Muscle layer of duodenum (tissue), 2 donors: ENCODE data around the gene SMARCA2.
A peak's percentile ranks its signal among the peaks of the same experiment; 100 is the strongest.

Experiments
- H3K27ac ChIP-seq: one replicate; pipeline ENCODE4 v1.7.0; 2013; ENCODE audit warnings: mild to moderate bottlenecking, low read length
- H3K27me3 ChIP-seq: one replicate; pipeline ENCODE4 v1.7.0; 2013; ENCODE audit warnings: low read depth, mild to moderate bottlenecking, control low read depth, low read length
- H3K36me3 ChIP-seq, 2 donors: one replicate each; pipeline ENCODE4 v1.7.0; 2013; ENCODE audit warnings: low read length in 2 of 2, control low read depth in 1 of 2, mild to moderate bottlenecking in 1 of 2; ENCODE audit not compliant: insufficient read depth in 2 of 2, control insufficient read depth in 1 of 2
- H3K4me1 ChIP-seq, 2 donors: one replicate each; pipeline ENCODE4 v1.7.0; 2013; ENCODE audit warnings: low read length in 2 of 2, mild to moderate bottlenecking in 2 of 2, control low read depth in 1 of 2, moderate library complexity in 1 of 2; ENCODE audit not compliant: insufficient read depth in 2 of 2, control insufficient read depth in 1 of 2
- H3K4me3 ChIP-seq, 2 donors: one replicate each; pipeline ENCODE4 v1.7.0; 2013; ENCODE audit warnings: low read length in 2 of 2, low read depth in 1 of 2, mild to moderate bottlenecking in 1 of 2
- H3K9me3 ChIP-seq, 2 donors: one replicate each; pipeline ENCODE4 v1.7.0; 2013; ENCODE audit warnings: low read length in 2 of 2, control low read depth in 1 of 2, mild to moderate bottlenecking in 1 of 2; ENCODE audit not compliant: control insufficient read depth in 1 of 2
- donor health status: healthy.

SMARCA2 gene

DNA sequence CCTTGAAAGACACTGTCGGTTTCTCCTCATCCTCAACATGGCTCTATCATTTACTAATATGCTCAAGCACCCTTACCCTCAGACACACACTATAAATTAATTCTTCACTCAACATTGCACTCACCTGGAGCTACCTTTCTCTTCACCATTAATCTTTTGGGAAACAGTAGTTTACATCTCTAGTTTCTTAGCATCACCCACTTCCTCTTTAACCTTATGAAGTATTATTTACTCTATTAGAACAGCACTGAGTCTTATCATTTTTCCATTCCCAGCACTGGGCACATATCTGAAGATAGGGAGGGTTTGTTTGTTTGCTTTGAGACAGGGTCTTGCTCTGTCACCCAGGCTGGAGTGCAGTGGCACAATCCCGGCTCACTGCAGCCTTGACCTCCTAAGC lies 213.5 kb downstream of the SMARCA2 start:
- H3K4me3 ChIP-seq: no peak overlapping the region
- no peaks in the 10 kb centered on the region for H3K36me3 ChIP-seq
- H3K27ac ChIP-seq: no peak overlapping the region
- no peaks in the 10 kb centered on the region for H3K9me3 ChIP-seq
- H3K27me3 ChIP-seq: no peaks in the 10 kb centered on the region
- no peaks in the 10 kb centered on the region for H3K4me1 ChIP-seq

- H3K27ac ChIP-seq: no peak overlapping the region
These were observed 214.1 kb downstream of the SMARCA2 start for GRCh38 chr9:2229109-2229721.

DNA sequence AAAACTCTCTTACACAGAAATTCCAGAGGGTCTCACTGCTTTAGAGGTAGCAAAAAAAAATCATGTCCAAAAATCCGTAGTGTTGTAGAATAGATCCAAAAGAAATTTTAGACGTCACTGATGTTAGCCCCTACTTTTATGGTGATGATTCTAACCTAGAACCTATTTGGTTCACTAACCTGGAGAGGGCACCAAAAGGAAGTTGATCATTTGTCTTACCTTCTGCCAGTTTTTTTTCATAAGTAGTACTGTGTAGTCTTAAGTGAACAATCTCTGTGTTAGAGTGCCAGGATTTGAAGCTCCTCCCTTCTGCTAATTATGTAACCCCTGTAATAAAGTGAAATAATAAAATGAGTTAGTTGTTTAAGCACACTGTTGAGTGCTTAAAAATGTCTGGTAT lies 215.2 kb downstream of the SMARCA2 start:
- Histone ChIP-seq H3K9me3 (no peaks in the 10 kb centered on the region), H3K4me3 (no peak overlapping the region), H3K27ac (no peak overlapping the region), H3K4me1 (peaks cover 0 to 4% of the 10 kb centered on the region in 2 donors), H3K36me3 (no peaks in the 10 kb centered on the region), H3K27me3 (no peaks in the 10 kb centered on the region)

More at GRCh38 chr9:2229109-2229721, 214.1 kb downstream of the SMARCA2 start:
- Histone ChIP-seq H3K27me3 (no peaks in the 10 kb centered on the region), H3K36me3 (no peaks in the 10 kb centered on the region), H3K4me1 (no peaks in the 10 kb centered on the region), H3K9me3 (no peaks in the 10 kb centered on the region), H3K4me3 (no peak overlapping the region)

GRCh38 chr9:2231101-2231500 lies 216.0 kb downstream of the SMARCA2 start:
- no peaks in the 10 kb centered on the region for H3K9me3 ChIP-seq
- no peaks in the 10 kb centered on the region for H3K36me3 ChIP-seq
- no peak overlapping the region for H3K27ac ChIP-seq
- H3K4me3 ChIP-seq: no peak overlapping the region
- peaks cover 0 to 4% of the 10 kb centered on the region in 2 donors for H3K4me1 ChIP-seq
- H3K27me3 ChIP-seq: no peaks in the 10 kb centered on the region

DNA sequence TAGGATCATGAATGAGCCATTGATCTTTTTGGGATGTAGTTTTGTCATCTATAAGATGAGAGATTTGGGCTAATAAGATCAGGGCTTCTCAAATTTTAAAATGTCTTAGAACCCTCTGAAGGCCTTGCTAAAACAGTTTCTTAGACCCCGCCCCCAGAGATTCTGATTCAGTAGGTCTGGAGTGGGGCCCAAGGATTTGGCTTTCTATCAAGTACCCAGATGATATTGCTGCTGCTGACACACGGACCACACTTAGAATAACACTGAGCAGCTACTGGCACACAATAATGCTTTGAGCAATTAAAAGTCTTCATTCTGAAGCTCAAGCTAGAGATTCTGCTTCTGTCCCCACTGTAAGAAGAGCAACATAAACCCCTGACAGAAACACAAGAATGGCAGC lies 216.7 kb downstream of the SMARCA2 start:
- H3K4me1 ChIP-seq: peaks cover 0 to 4% of the 10 kb centered on the region in 2 donors
- no peaks in the 10 kb centered on the region for H3K36me3 ChIP-seq
- H3K27me3 ChIP-seq: no peaks in the 10 kb centered on the region
- no peaks in the 10 kb centered on the region for H3K9me3 ChIP-seq
- no peak overlapping the region for H3K27ac ChIP-seq
- no peak overlapping the region for H3K4me3 ChIP-seq

DNA sequence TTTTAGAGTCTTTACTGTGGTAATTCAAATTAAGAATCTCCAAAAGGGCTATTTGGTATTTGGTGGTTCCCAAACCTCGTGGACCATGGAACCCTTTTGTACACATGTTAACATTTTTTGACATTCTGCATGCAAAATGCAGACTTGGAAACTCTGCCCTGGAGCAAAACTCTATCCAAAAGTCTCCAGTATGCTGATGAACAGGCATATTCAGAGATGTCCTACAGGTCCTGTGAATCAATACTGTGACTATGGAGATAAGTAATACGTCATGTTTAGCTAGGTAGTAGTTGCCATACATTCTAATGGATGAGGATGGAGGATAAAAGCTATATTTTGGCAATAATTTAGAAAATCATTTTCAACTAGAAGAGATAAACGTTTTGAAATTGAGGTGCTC lies 218.1 kb downstream of the SMARCA2 start:
- no peak overlapping the region for H3K27ac ChIP-seq
- peaks cover 0 to 4% of the 10 kb centered on the region in 2 donors for H3K4me1 ChIP-seq
- no peak overlapping the region for H3K4me3 ChIP-seq
- no peaks in the 10 kb centered on the region for H3K36me3 ChIP-seq
- no peaks in the 10 kb centered on the region for H3K27me3 ChIP-seq
- H3K9me3 ChIP-seq: no peaks in the 10 kb centered on the region

GRCh38 chr9:2234371-2234893 lies 219.3 kb downstream of the SMARCA2 start:
- H3K9me3 ChIP-seq: no peaks in the 10 kb centered on the region
- H3K36me3 ChIP-seq: no peaks in the 10 kb centered on the region
- peaks cover 0 to 4% of the 10 kb centered on the region in 2 donors for H3K4me1 ChIP-seq
- H3K27ac ChIP-seq: no peak overlapping the region
- no peaks in the 10 kb centered on the region for H3K27me3 ChIP-seq
- H3K4me3 ChIP-seq: no peak overlapping the region

GRCh38 chr9:2235623-2236022 lies 220.5 kb downstream of the SMARCA2 start:
- H3K9me3 ChIP-seq: no peaks in the 10 kb centered on the region
- H3K27me3 ChIP-seq: no peaks in the 10 kb centered on the region
- no peak overlapping the region for H3K27ac ChIP-seq
- no peak overlapping the region for H3K4me3 ChIP-seq
- peaks cover 0 to 4% of the 10 kb centered on the region in 2 donors for H3K4me1 ChIP-seq
- H3K36me3 ChIP-seq: no peaks in the 10 kb centered on the region

GRCh38 chr9:2236850-2237249 lies 221.7 kb downstream of the SMARCA2 start:
- Histone ChIP-seq H3K4me3 (no peak overlapping the region), H3K9me3 (no peaks in the 10 kb centered on the region), H3K27ac (no peak overlapping the region)

GRCh38 chr9:2241461-2241835 lies 226.3 kb downstream of the SMARCA2 start:
- Histone ChIP-seq H3K4me3 (peak overlapping the region; percentile 56 to 81), H3K4me1 (peaks cover 0 to 9% of the 10 kb centered on the region in 2 donors), H3K27ac (no peak overlapping the region), H3K27me3 (no peaks in the 10 kb centered on the region), H3K36me3 (no peaks in the 10 kb centered on the region), H3K9me3 (peaks cover 0 to 3% of the 10 kb centered on the region in 2 donors)

More at GRCh38 chr9:2236850-2237249, 221.7 kb downstream of the SMARCA2 start:
- peaks cover 0 to 4% of the 10 kb centered on the region in 2 donors for H3K4me1 ChIP-seq
- H3K36me3 ChIP-seq: no peaks in the 10 kb centered on the region
- no peaks in the 10 kb centered on the region for H3K27me3 ChIP-seq

DNA sequence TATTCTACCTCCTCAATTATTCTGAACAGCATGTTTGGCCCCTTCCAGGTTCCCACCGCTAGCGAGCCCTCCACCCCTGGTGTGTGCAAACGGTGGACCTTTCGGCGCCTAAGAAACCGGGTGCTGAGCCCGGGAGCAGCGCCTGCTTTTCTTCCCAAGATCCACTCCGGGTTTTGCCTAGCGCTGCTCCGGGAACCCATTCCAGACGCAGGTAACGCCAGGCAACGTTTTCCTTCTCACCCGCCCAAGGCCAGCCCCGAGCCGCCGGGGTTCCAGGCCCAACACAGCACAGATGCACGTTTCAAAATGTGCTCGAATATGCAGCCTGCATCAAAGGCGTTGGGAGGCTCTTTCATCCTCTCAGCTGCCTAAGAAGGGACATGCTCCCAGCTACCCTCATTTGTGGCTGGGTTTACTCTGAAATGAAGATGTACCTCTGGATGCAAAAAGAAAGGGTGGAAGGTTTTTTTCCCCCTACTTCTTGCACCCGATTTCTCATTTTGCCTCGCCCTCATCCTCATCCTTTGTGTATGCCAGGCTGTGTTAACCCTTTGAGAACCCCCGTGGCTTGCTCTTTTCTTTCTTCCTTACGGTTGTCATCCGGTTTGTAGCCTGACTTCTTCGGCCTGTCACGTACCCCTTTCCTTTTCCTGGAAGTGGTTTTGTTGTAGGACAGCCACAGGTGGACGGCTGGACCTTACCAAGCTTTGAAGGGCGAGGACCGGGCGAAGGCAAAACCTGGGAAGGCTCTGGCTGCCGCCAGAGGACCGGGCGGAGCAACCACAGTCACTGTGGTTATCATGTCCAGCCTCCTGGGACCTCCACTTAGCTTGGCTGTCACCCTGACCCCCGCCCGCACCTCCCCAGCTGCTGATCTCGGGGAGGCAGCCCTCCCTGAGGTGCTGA lies 226.9 kb downstream of the SMARCA2 start:
- Histone ChIP-seq H3K9me3 (peaks cover 0 to 3% of the 10 kb centered on the region in 2 donors), H3K4me3 (peak overlapping the region; percentile 56 to 81), H3K36me3 (no peaks in the 10 kb centered on the region), H3K27me3 (no peaks in the 10 kb centered on the region), H3K4me1 (peaks cover 0 to 9% of the 10 kb centered on the region in 2 donors), H3K27ac (peak overlapping the region; percentile 34)
